HEK293 (cell line): ENCODE data around the gene SH3BP4.

Experiments
- CTCF ChIP-seq: fragments of 450-650 bp; formaldehyde crosslinking; IDR thresholded peaks from 2 replicates; pipeline ENCODE4 v1.5.1; 2016; ENCODE audit warnings: missing biosample characterization, missing genetic modification characterization
- HOXA7 ChIP-seq: sonication (generic); formaldehyde crosslinking; IDR thresholded peaks from 2 replicates; pipeline ENCODE4 v1.8.1; 2022; ENCODE audit warnings: missing genetic modification reagents, borderline replicate concordance
- REST ChIP-seq: fragments of 450-650 bp; formaldehyde crosslinking; IDR thresholded peaks from 2 replicates; pipeline ENCODE4 v1.5.1; 2016; ENCODE audit warnings: missing biosample characterization, missing genetic modification characterization
- ZBTB20 ChIP-seq: fragments of 450-650 bp; formaldehyde crosslinking; IDR thresholded peaks from 2 replicates; pipeline ENCODE4 v1.5.1; 2016; ENCODE audit warnings: missing biosample characterization, missing genetic modification characterization
- ZBTB8A ChIP-seq: fragments of 450-650 bp; formaldehyde crosslinking; IDR thresholded peaks from 2 replicates; pipeline ENCODE4 v1.5.1; 2016; ENCODE audit warnings: missing biosample characterization, missing genetic modification characterization
- ZFP3 ChIP-seq: fragments of 450-650 bp; formaldehyde crosslinking; IDR thresholded peaks from 2 replicates; pipeline ENCODE4 v1.5.1; 2016; ENCODE audit warnings: low read depth, missing biosample characterization, missing genetic modification characterization
- ZNF18 ChIP-seq: fragments of 450-650 bp; formaldehyde crosslinking; IDR thresholded peaks from 2 replicates; pipeline ENCODE4 v1.5.1; 2016; ENCODE audit warnings: missing biosample characterization, missing genetic modification characterization
- ZNF239 ChIP-seq: fragments of 450-650 bp; formaldehyde crosslinking; IDR thresholded peaks from 2 replicates; pipeline ENCODE4 v1.5.1; 2016; ENCODE audit warnings: missing biosample characterization, missing genetic modification characterization
- ZNF423 ChIP-seq: fragments of 450-650 bp; formaldehyde crosslinking; IDR thresholded peaks from 2 replicates; pipeline ENCODE4 v1.5.1; 2016; ENCODE audit warnings: missing biosample characterization, missing genetic modification characterization
- ZNF426 ChIP-seq: fragments of 450-650 bp; formaldehyde crosslinking; IDR thresholded peaks from 2 replicates; pipeline ENCODE4 v1.5.1; 2017; ENCODE audit warnings: missing biosample characterization, missing genetic modification characterization, mild to moderate bottlenecking, inconsistent platforms, moderate library complexity
- ZNF433 ChIP-seq: fragments of 450-650 bp; formaldehyde crosslinking; IDR thresholded peaks from 2 replicates; pipeline ENCODE4 v1.5.1; 2016; ENCODE audit warnings: missing biosample characterization, missing genetic modification characterization, low read depth

GRCh38 chr2:235054919-235055318, 103.1 kb downstream of the SH3BP4 start:
- no peak for TF ChIP-seq CTCF (tag by site-specific recombination)
- TF ChIP-seq ZNF423 (tag by site-specific recombination) = no peak
- no peak for TF ChIP-seq REST (tag by site-specific recombination)
- TF ChIP-seq ZNF433 = no peak
- no peak for TF ChIP-seq ZBTB8A (tag by site-specific recombination)
- TF ChIP-seq HOXA7 (CRISPR knock-in tag) = no peak
- no peak for TF ChIP-seq ZFP3 (tag by site-specific recombination)
- no peak for TF ChIP-seq ZBTB20 (tag by site-specific recombination)
- TF ChIP-seq ZNF18 (tag by site-specific recombination) = no peak
- TF ChIP-seq ZNF239 (tag by site-specific recombination) = no peak
- TF ChIP-seq ZNF426 (tag by site-specific recombination) = no peak
